Left ventricle myocardium superior (tissue), 1 donor: ENCODE results near the gene ZNF124. TPM values are rescaled to one million over a fixed set of nuclear protein-coding genes. Genes with fewer than 3 reads are reported as not detected.

Source experiments
- ATAC-seq: fragments of 200-7000 bp; cut with Tn5 transposase; one replicate; pipeline ENCODE4 v1.9.1; 2020; ENCODE audit warnings: mild to moderate bottlenecking, moderate library complexity
- DNase-seq: peaks from one replicate; pipeline ENCODE4 v3.0.0-alpha.2; 2020
- intact Hi-C: fragments of 100-400 bp; cut with micrococcal nuclease; formaldehyde crosslinking; loops from one replicate; pipeline ENCODE4 v1.11.0; 2022
- microRNA-seq: library from miRNA; unstranded; fragments of <30 nt; microRNA quantifications from one replicate; pipeline ENCODE4 v1.2.0, GENCODE V29; 2020; ENCODE audit warnings: borderline number of aligned reads
- total RNA-seq: library from RNA; stranded (reverse); fragmentation: NEBNext Ultra II Directional; extraction: Animal tissue kit (Norgen Biotek cat#: 25700); gene quantifications from one replicate; pipeline ENCODE4 v1.2.1, GENCODE V29; 2021
- donor health status: DM: no; HTN: yes; CAD: no; lungs with severe emphysema.

The ZNF124 gene
- total RNA-seq, 1 donor from 2014 or later = 7.3 TPM

- intact Hi-C loops = no loop called here
- DNase-seq (no peak), ATAC-seq (no peak)
These were observed 52.8 kb downstream of the ZNF124 start for GRCh38 chr1:247118946-247119446.

GRCh38 chr1:247115545-247115944 lies 56.3 kb downstream of the ZNF124 start:
- DNase-seq (no peak), ATAC-seq (no peak)
- intact Hi-C loops = no loop called here

GRCh38 chr1:247115141-247115510 lies 56.7 kb downstream of the ZNF124 start:
- intact Hi-C loops = no loop called here
- no peak for ATAC-seq
- DNase-seq = no peak

- ATAC-seq (no peak), DNase-seq (no peak)
- intact Hi-C loops = no loop called here
These were observed 57.3 kb downstream of the ZNF124 start for GRCh38 chr1:247114351-247115140.

DNA sequence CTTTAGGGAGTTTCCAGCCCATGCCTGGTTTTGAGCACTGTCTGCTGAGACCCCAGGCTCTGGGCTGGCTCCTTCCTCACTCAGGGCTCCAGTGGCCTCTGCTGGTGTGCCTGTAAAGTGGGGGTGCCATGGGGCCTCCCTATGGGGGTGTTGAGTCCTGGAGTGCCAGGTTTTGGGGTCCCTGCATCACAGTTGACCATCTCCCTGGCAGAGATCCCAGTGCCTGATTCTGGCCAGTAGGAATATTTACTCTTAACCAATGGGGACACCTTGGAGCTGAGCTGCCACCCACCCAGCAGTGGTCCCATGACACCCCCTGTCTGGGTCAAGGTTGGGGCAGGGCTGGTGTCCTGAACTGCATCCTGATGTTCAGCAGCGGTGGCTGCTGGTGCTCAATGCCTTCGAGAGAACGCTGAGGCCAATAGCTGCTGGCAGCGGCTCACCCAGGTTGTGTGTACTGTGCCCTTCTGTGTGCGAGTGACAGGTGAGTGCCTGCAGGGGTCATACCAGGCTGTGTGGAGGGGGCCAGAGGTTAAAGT lies 58.0 kb downstream of the ZNF124 start:
- intact Hi-C loops = no loop called here
- DNase-seq (no peak), ATAC-seq (no peak)

DNA sequence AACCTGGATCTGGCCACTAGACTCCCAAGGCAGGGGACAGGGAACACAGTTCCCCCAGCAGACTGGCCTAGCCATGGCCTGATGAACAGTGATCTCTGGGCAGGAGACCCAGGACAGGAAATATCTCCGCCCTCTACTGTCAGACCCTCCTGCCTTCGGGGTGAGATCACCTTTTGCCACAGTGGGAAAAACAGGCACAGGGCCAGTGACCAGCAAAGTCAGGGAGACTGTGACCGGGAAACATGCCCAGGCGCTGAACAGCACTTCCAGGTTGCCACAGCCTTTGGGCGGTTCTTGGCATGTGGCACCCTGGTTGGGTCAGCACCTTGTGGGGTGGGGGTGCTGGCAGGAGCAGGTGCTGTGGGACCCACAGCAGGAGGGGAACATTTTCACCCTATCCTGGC lies 58.7 kb downstream of the ZNF124 start:
- ATAC-seq (no peak), DNase-seq (no peak)
- intact Hi-C loops = no loop called here

- ATAC-seq (no peak), DNase-seq (peak; percentile 54)
- intact Hi-C loops = no loop called here
These were observed 59.4 kb downstream of the ZNF124 start for GRCh38 chr1:247112479-247112781.

GRCh38 chr1:247111700-247112478 lies 59.9 kb downstream of the ZNF124 start:
- peak; percentile 88 for DNase-seq
- intact Hi-C loops = no loop called here
- peak; percentile 97 for ATAC-seq

DNA sequence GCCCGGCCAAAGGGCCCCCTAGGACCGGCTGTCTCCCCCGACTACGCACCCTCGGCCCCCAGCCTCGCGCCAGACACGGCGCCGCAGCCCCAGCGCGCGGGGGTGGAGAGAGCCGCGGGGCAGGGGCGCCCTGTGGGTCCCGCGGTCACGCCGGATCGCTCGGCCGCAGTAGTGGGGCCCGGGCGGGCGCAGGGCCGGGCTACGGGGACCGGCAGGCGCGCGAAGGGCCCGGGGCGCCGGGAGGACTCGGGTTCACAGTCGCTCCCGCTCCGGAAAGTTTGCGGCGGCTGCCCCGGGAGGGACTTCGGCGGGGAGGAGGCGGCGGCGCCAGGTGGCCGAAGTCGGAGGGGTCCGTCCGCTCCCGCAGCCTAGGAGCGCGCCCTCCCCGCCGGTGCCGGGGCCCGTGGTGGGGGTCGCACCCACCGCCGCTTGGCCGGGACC lies 60.5 kb downstream of the ZNF124 start:
- ATAC-seq = peak; percentile 52

GRCh38 chr1:247110627-247111258 lies 61.1 kb downstream of the ZNF124 start:
- intact Hi-C loops = no loop called here
- ATAC-seq (no peak), DNase-seq (no peak)

More for the DNA sequence above, 60.5 kb downstream of the ZNF124 start:
- peak; percentile 56 for DNase-seq
- intact Hi-C loops = no loop called here

DNA sequence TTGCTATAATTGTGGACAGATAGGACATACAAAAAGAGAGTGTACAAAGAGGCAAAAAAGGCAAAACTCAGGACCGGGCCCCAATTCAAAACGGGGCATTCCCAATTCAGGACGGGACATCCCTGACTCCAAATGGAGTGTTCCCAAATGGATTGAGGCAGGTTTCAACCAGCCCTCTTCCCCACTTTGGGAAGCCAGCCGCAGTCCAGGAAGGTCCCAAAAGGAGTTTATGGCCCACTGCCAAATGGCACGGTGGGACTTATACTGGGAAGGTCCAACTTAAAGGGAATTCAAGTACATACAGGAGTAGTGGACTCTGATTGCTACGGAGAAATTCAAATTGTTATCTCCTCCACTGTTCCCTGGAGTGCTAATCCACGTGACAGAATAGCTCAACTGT lies 64.1 kb downstream of the ZNF124 start:
- ATAC-seq = no peak
- intact Hi-C loops = no loop called here
- DNase-seq = no peak

GRCh38 chr1:247105966-247106365 lies 65.9 kb downstream of the ZNF124 start:
- ATAC-seq (no peak), DNase-seq (no peak)
- intact Hi-C loops = no loop called here

Small RNAs within 50 kb of the gene (microRNA-seq; reads per million reads assigned to microRNA genes)
- not detected for gene MIR3916

Other genes with a start within 250 kb of the ZNF124 start
- 21.9 TPM for gene AHCTF1, start 240.1 kb downstream of the ZNF124 start, total RNA-seq
- gene ZNF695, start 164.0 kb downstream of the ZNF124 start, total RNA-seq = not detected
- 1.5 TPM for gene ZNF670, start 93.2 kb downstream of the ZNF124 start, total RNA-seq
- 3.7 TPM for gene ZNF669, start 67.7 kb downstream of the ZNF124 start, total RNA-seq
- gene VN1R5, start 84.1 kb upstream of the ZNF124 start, total RNA-seq = not detected
- 15.0 TPM for gene ZNF496, start 159.8 kb upstream of the ZNF124 start, total RNA-seq
- gene NLRP3, start 244.2 kb upstream of the ZNF124 start, total RNA-seq = 0.64 TPM